ENCODE measurements around the gene SPRN. TPM values are rescaled to one million over a fixed set of nuclear protein-coding genes. Genes with fewer than 3 reads are reported as not detected.

SPRN gene
- total and polyA plus RNA-seq, 2 donors (not counting 1 experiment from before 2014, with no cell fraction given), result not detected

DNA sequence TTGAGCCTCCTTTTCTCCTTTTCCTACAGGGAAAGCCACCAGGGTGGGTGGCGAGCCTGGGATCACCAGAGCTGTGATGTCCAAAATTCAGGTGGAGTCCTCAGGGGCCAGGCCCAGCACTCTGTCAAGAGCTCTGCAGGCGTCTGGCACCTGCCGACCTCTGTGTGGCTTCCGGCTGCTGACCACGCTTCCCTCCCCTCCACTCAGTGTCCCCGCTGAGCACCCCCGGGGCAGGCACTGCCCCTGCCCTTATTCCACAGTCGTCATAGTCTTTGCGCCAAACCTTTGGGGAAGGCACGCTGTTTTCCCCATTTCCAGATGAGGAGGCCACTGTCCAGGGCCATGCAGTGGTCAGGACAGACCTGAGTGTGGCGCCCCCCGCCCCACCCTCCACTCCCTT lies 22.9 kb downstream of the SPRN start:
- intact Hi-C loops (cut with micrococcal nuclease), result loop anchor here (10.0 kb wide), 1 partner anchor 93 kb away; no protein-coding TSS in a partner anchor
- no peak overlapping the region for H3K4me3 ChIP-seq (ENCODE audit: control extremely low read depth in 1 of 5, extremely low read depth in 1 of 5, insufficient read depth in 1 of 5, low read depth in 2 of 5, low read length in 4 of 5)
- H3K27me3 Mint-ChIP-seq, result no peaks in the 10 kb centered on the region
- H3K9ac ChIP-seq (ENCODE audit: low read length), result no peak overlapping the region
- peak overlapping the region in 1 of 2 donors; percentile 42 for H3K27ac ChIP-seq (ENCODE audit: low read length in 2 of 2)
- H3K36me3 ChIP-seq (replicated peaks in 1 of 2; ENCODE audit: control extremely low read depth in 1 of 2, control insufficient read depth in 1 of 2, extremely low read depth in 1 of 2, insufficient read depth in 2 of 2, low read length in 1 of 2), result peaks cover 2 to 48% of the 10 kb centered on the region in 2 experiments
- H3K9me3 ChIP-seq (ENCODE audit: control extremely low read depth in 1 of 3, control insufficient read depth in 2 of 3, insufficient read depth in 1 of 3, low read length in 2 of 3), result peaks cover 0 to 3% (median 0%) of the 10 kb centered on the region in 3 donors
- no peak overlapping the region for H2AFZ ChIP-seq (ENCODE audit: insufficient read depth, low read depth, low read length, poor library complexity, severe bottlenecking)
- ChIA-PET CTCF (interaction anchor here (1.0 kb wide), 1 partner anchor 72 kb away, joined by 10 read pairs; no protein-coding TSS in a partner anchor), POLR2A (no interaction called here)
- H3K27me3 ChIP-seq (replicated peaks in 1 of 4; ENCODE audit: control extremely low read depth in 1 of 4, control insufficient read depth in 3 of 4, insufficient read depth in 4 of 4, low read length in 3 of 4), result no peaks in the 10 kb centered on the region
- H3K4me2 ChIP-seq (replicated peaks; ENCODE audit: low read depth, low read length, poor library complexity, severe bottlenecking), result peak overlapping the region; percentile 58
- no peaks in the 10 kb centered on the region for H3K9me3 Mint-ChIP-seq (ENCODE audit: insufficient read depth)
- peaks cover 23 to 25% of the 10 kb centered on the region in 2 donors for H3K4me1 ChIP-seq (ENCODE audit: control insufficient read depth in 2 of 2, insufficient read depth in 2 of 2, low read length in 2 of 2)
- H3K4me3 Mint-ChIP-seq, result peak overlapping the region; percentile 53
- peaks cover 54% of the 10 kb centered on the region for H3K4me1 Mint-ChIP-seq
- 86% methylated on average over 10 of the region's 12 CpGs for WGBS (ENCODE audit: insufficient coverage)
- no peak for TF ChIP-seq EZH2 (IDR thresholded peaks at IDR 0.05; ENCODE audit: borderline replicate concordance, insufficient read depth, low read depth, low read length, poor library complexity, severe bottlenecking)
- TF ChIP-seq, protein P1, sequence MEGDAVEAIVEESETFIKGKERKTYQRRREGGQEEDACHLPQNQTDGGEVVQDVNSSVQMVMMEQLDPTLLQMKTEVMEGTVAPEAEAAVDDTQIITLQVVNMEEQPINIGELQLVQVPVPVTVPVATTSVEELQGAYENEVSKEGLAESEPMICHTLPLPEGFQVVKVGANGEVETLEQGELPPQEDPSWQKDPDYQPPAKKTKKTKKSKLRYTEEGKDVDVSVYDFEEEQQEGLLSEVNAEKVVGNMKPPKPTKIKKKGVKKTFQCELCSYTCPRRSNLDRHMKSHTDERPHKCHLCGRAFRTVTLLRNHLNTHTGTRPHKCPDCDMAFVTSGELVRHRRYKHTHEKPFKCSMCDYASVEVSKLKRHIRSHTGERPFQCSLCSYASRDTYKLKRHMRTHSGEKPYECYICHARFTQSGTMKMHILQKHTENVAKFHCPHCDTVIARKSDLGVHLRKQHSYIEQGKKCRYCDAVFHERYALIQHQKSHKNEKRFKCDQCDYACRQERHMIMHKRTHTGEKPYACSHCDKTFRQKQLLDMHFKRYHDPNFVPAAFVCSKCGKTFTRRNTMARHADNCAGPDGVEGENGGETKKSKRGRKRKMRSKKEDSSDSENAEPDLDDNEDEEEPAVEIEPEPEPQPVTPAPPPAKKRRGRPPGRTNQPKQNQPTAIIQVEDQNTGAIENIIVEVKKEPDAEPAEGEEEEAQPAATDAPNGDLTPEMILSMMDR (IDR thresholded peaks at IDR 0.05), result no peak
- H3K79me2 ChIP-seq (ENCODE audit: control insufficient read depth, insufficient read depth, low read length), result peaks cover 18% of the 10 kb centered on the region
- DNase-seq (no peak), ATAC-seq (ENCODE audit: low read depth) (no peak)
- peaks cover 61% of the 10 kb centered on the region for H4K20me1 ChIP-seq (ENCODE audit: control insufficient read depth, insufficient read depth, low read length, poor library complexity, severe bottlenecking)
- H3K27ac Mint-ChIP-seq, result peak overlapping the region; percentile 54

DNA sequence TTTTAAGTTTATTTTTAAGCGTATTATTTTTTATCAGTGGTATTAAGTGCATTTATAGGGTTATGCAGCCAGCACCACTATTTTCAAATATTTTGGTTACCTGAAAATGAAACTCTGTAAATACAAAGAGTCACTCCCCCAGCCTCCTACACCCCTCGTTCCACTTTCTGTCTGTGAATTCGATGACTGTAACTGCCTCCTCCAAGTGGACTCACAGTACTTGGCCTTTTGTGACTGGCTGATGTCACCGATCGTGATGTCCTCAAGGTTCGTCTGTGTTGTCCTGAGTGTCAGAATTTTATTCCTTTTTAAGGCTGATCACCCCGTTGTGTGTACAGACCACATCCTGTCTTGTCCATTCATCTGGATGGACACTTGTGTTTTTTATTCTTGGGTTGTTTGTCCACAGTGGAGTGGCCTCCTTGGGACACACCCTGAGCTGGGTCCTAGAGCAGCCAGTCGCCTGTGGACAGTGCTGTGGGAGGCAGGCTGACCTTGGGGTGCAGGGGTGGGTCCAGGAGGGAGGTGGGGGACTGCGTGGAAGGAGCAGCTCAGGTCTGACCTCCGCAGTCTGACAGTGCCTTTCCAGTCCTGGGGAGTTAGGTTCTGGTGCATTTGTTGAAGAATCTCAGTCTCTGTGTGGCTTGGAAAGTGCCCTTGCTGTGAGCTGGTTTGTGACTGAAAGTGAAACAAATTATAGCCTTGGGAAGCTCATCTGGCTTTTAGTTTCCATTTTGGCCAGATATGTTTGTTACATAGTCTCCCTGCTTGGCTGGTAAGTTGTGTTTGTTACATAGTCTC lies 23.6 kb downstream of the SPRN start:
- peaks cover 48% of the 10 kb centered on the region for H3K4me1 Mint-ChIP-seq
- ChIA-PET POLR2A (no interaction called here), CTCF (interaction anchor here (1.0 kb wide), 1 partner anchor 71 kb away, joined by 10 read pairs; no protein-coding TSS in a partner anchor)
- H3K9me3 ChIP-seq (ENCODE audit: control extremely low read depth in 1 of 3, control insufficient read depth in 2 of 3, insufficient read depth in 1 of 3, low read length in 2 of 3), result no peaks in the 10 kb centered on the region
- no peak overlapping the region for H3K9ac ChIP-seq (ENCODE audit: low read length)
- H3K36me3 ChIP-seq (replicated peaks in 1 of 2; ENCODE audit: control extremely low read depth in 1 of 2, control insufficient read depth in 1 of 2, extremely low read depth in 1 of 2, insufficient read depth in 2 of 2, low read length in 1 of 2), result peaks cover 2 to 55% of the 10 kb centered on the region in 2 experiments
- peak overlapping the region in 2 of 5 experiments; percentile 2 to 5 for H3K4me3 ChIP-seq (ENCODE audit: control extremely low read depth in 1 of 5, extremely low read depth in 1 of 5, insufficient read depth in 1 of 5, low read depth in 2 of 5, low read length in 4 of 5)
- peak overlapping the region; percentile 54 for H3K27ac Mint-ChIP-seq
- H3K79me2 ChIP-seq (ENCODE audit: control insufficient read depth, insufficient read depth, low read length), result peaks cover 20% of the 10 kb centered on the region
- peak overlapping the region in 1 of 2 donors; percentile 42 for H3K27ac ChIP-seq (ENCODE audit: low read length in 2 of 2)
- TF ChIP-seq EZH2 (IDR thresholded peaks at IDR 0.05; ENCODE audit: borderline replicate concordance, insufficient read depth, low read depth, low read length, poor library complexity, severe bottlenecking), result no peak
- TF ChIP-seq, protein P1 (IDR thresholded peaks at IDR 0.05), result no peak
- 69% methylated on average over 9 of the region's 10 CpGs for WGBS (ENCODE audit: insufficient coverage)
- peak overlapping the region; percentile 58 for H3K4me2 ChIP-seq (replicated peaks; ENCODE audit: low read depth, low read length, poor library complexity, severe bottlenecking)
- no peak overlapping the region for H2AFZ ChIP-seq (ENCODE audit: insufficient read depth, low read depth, low read length, poor library complexity, severe bottlenecking)
- DNase-seq, result peak; percentile 41
- peak overlapping the region; percentile 53 for H3K4me3 Mint-ChIP-seq
- ATAC-seq (ENCODE audit: low read depth), result peak; percentile 54
- no peaks in the 10 kb centered on the region for H3K27me3 Mint-ChIP-seq
- intact Hi-C loops (cut with micrococcal nuclease), result loop anchor here (10.0 kb wide), 1 partner anchor 94 kb away; no protein-coding TSS in a partner anchor
- no peaks in the 10 kb centered on the region for H3K9me3 Mint-ChIP-seq (ENCODE audit: insufficient read depth)
- H3K27me3 ChIP-seq (replicated peaks in 1 of 4; ENCODE audit: control extremely low read depth in 1 of 4, control insufficient read depth in 3 of 4, insufficient read depth in 4 of 4, low read length in 3 of 4), result no peaks in the 10 kb centered on the region
- H3K4me1 ChIP-seq (ENCODE audit: control insufficient read depth in 2 of 2, insufficient read depth in 2 of 2, low read length in 2 of 2), result peaks cover 19 to 20% of the 10 kb centered on the region in 2 donors
- peaks cover 55% of the 10 kb centered on the region for H4K20me1 ChIP-seq (ENCODE audit: control insufficient read depth, insufficient read depth, low read length, poor library complexity, severe bottlenecking)
